Left renal pelvis (tissue), 4 donors: ENCODE measurements around the gene LGALS4. TPM values are rescaled to one million over a fixed set of nuclear protein-coding genes. Genes with fewer than 3 reads are reported as not detected.
"Not testable (repeated sequence)": the region's sequence is repeated elsewhere in the genome, so short reads cannot be mapped to it uniquely, and the experiment has no call there.

Experiments
- DNase-seq, 4 donors: peaks; one replicate each; pipeline ENCODE4 v3.0.0-alpha.2; 2013; ENCODE audit warnings: low read depth in 4 of 4, low spot score in 3 of 4
- polyA plus RNA-seq, 4 donors: library from polyadenylated mRNA; unstranded; fragments of 120-200 nt; gene quantifications; one replicate each; pipeline ENCODE4 v1.2.1, GENCODE V29; 2013; ENCODE audit not compliant: insufficient read length in 4 of 4

LGALS4 gene
- polyA plus RNA-seq, 4 donors: 0.89 to 2.2 (median 1.5) TPM

- DNase-seq: no peak
Measured at GRCh38 chr19:38843175-38843758, 30.5 kb upstream of the LGALS4 start.

GRCh38 chr19:38842439-38843174, 29.9 kb upstream of the LGALS4 start:
- DNase-seq: no peak

- DNase-seq: no peak
Measured at GRCh38 chr19:38841787-38842438, 29.2 kb upstream of the LGALS4 start.

GRCh38 chr19:38841180-38841766, 28.5 kb upstream of the LGALS4 start:
- DNase-seq: no peak

GRCh38 chr19:38840583-38840968, 27.8 kb upstream of the LGALS4 start:
- no peak for DNase-seq

- DNase-seq: no peak
Measured at GRCh38 chr19:38839816-38840582, 27.3 kb upstream of the LGALS4 start.

GRCh38 chr19:38838986-38839761, 26.4 kb upstream of the LGALS4 start:
- DNase-seq: no peak

- no peak for DNase-seq
Measured at GRCh38 chr19:38838208-38838985, 25.7 kb upstream of the LGALS4 start.

- DNase-seq: no peak
Measured at GRCh38 chr19:38837656-38838121, 24.9 kb upstream of the LGALS4 start.

- no peak for DNase-seq
Measured at GRCh38 chr19:38836983-38837626, 24.4 kb upstream of the LGALS4 start.

- DNase-seq: no peak
Measured at GRCh38 chr19:38836159-38836982, 23.6 kb upstream of the LGALS4 start.

- no peak for DNase-seq
Measured at GRCh38 chr19:38834590-38834989, 21.8 kb upstream of the LGALS4 start.

GRCh38 chr19:38834104-38834490, 21.4 kb upstream of the LGALS4 start:
- DNase-seq: no peak

GRCh38 chr19:38833092-38833425, 20.3 kb upstream of the LGALS4 start:
- DNase-seq: no peak

- DNase-seq: peak in 2 of 4 donors; percentile 22 to 37
Measured at GRCh38 chr19:38831142-38831605, 18.4 kb upstream of the LGALS4 start.

GRCh38 chr19:38830039-38830733, 17.4 kb upstream of the LGALS4 start:
- DNase-seq: no peak

- DNase-seq: not testable (repeated sequence)
Measured at GRCh38 chr19:38829203-38829602, 16.5 kb upstream of the LGALS4 start.
